ENCODE data around the gene YIPF6.
A peak's percentile ranks its signal among the peaks of the same experiment; 100 is the strongest.
"Not testable (repeated sequence)": the region's sequence is repeated elsewhere in the genome, so short reads cannot be mapped to it uniquely, and the experiment has no call there.

The YIPF6 gene

DNA sequence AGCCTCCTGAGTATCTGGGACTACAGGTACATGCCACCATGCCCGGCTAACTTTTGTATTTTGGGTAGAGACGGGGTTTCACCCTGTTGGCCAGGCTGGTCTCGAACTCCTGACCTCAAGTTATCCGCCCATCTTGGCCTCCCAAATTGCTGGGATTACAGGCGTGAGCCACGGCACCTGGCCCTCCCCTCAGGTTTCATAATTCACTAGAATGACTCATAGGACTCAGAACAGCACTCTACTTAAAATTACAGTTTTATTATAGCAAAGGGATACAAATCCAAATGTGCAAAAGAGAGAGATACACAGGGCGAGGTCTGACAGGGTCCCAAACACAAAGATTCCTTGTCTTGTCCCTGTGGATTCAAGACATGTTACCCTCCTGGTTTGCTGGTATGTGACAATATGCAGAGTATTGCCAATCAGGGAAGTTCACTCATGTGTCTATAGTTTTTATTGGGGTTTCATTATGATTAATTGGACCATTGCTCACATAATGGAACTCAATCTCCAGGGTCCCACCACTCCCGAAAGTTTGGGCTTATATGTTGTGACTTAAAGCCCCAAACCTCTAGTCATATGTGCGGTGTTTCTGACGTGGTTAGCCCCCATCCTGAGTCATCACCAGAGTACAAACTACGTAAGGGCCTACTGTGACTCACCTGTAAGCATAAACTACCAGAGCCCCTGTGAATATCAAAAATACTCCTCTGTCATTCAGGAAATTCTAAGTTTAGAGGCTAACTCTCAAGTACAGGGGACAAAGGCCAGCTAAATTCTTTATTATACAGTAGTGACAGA is 5.2 kb downstream of the YIPF6 start:
- FAIRE-seq (no peak), DNase-seq (ENCODE audit: low spot score) (peak; percentile 33)

DNA sequence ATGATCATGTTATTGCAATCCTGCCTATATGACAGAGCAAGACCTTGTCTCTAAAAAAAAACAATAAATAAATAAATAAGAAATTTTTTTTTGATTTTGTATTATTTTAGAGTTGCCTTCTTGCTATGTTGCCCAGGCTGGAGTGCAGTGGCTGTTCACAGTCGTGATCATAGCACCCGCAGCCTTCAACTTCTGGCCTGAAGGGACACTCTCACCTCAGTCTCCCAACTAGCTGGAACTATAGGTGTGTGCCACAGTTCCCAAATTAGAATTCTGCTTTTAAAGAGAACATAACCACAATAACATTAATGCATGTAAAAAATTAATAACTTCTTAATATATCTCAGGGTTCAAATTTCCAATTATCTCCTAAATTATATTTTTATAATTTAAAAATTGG is 7.8 kb downstream of the YIPF6 start:
- FAIRE-seq (no peak), DNase-seq (ENCODE audit: low spot score) (no peak)

DNA sequence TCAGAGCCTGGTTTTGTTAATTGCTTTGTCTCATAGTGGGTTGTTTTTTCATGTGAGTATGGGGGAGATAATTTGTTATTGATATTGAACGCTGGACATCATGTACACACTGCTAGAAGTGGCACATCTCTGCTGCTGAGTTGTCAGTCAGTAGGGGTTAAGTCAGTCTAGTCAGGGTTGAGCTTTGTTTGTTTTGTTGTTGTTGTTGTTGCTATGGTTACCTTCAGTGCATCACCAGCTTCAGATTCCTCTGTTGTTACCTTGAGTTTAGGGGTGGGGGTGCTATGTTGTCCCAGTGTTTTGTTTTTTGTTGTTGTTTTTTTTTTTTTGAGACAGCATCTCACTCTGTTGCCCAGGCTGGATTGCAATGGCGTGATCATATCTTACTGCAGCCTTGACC is 9.9 kb downstream of the YIPF6 start:
- DNase-seq (ENCODE audit: low spot score) = no peak
- FAIRE-seq = no peak

DNA sequence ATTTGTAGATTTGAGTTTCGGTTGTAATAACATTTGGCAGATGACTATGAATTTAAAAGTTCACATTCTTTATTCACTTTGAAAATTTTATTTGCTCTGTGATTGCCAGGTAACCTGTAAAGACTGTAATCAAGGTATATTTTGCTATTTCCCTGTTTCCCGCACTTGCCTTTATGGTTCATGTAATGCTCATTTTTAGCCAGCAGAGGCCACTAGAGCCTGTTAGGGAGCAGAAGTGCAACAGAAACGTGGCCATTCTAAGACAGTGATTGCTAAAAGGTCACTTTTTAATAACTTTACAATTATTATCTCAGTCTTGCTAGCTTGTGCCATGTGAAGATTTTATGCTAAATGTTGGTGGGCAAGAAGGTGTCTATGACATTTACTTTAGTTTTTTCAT is 12.4 kb downstream of the YIPF6 start:
- FAIRE-seq (peak; percentile 56), DNase-seq (ENCODE audit: low spot score) (peak; percentile 14)

DNA sequence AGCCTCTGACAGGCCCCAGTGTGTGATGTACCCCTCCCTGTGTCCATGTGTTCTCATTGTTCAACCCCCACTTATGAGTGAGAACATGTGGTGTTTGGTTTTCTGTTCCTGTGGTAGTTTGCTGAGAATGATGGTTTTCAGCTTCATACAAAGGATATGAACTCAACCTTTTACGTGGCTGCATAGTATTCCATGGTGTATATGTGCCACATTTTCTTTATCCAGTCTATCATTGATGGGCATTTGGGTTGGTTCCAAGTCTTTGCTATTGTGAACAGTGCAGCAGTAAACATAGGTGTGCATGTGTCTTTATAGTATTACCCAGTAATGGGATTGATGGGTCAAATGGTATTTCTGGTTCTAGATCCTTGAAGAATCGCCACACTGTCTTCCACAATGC is 25.8 kb downstream of the YIPF6 start:
- not testable (repeated sequence) for DNase-seq (ENCODE audit: low spot score); FAIRE-seq

DNA sequence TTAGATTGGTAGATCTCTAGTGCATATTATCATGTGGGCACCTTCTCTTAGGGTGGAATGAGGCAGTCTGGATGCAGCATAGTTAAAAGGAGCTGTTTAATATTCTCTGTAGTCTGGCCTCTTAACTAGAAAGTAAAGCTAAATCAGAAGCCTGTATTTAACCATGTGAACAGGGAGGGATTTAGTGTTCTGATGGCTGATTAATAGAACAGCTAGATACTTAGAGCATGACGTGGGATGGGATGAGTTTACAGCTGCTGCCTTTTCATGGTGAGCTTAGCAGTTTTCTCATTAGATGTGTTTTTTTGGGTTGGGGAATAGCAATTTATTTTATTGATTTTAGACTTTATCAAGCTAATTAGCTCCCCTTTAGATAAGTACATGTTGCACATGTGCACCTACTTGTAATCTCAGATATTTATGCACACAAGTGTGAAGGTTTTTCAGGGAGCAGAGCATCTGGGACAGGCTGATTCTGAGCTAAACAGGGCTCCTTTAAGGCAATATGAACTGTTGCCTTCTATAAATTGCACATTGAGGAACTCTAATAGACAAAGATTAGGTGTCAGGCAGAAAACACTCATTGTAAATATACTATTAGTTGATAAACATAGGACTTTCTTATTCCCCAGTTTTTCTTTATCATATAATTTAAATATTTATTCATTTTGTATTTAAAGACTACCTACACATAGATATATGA is 34.1 kb downstream of the YIPF6 start:
- DNase-seq (ENCODE audit: low spot score) (no peak), FAIRE-seq (no peak)

DNA sequence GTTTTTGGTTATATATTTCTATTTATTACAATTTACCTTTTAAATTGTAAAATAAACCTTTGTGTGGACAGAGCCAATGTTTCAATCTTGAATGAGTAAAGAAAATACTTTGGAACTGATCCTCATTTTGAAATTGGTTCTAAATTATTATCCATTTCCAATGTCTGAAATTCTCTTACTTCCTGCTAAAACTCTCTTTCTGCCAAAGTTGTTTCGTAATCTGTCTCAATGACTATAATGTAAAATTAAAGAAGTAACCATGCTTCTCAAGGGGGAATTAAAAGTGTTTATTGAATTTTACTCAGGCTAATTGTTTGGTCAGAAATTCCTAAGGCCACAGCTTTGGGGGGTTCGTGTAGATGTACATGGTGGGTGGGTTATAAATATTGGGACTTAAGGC is 34.8 kb downstream of the YIPF6 start:
- DNase-seq (ENCODE audit: low spot score) = no peak
- FAIRE-seq = no peak

DNA sequence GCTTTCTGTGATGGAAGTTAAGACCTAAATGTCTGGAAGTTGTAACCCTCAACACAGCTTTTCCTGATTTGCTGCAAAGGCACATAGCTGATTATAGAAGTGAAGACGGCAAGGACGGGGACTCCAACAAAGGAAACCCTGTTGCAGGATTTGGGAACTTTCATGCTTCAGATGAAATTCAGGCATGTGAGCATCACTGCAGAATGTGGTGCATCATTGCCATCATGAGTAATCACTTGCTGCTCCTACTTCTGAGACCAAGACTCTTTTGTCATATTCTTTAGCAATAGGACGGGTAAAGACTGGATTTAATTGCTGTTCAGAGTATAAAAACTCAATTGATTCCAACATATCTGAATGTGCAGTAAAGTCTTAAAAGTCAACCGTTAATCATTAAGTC is 35.8 kb downstream of the YIPF6 start:
- FAIRE-seq = no peak

DNA sequence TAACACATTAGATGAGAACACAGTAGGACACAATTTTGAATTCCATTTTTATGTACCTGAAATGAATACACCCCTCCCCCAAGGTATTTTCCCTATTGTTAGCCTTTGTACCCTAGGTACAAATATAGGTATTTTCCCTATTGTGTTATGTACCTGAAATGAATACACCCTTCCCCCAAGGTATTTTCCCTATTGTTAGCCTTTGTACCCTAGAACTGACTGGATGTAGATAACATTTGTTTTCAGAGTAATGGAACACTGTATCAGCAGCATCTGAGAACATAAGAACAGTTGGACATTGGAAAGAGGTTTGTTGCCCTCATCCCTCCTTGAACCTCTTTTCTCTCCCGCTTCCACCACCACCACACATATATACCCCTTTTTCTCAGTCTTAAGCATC is 37.6 kb downstream of the YIPF6 start:
- no peak for DNase-seq (ENCODE audit: low spot score)
- FAIRE-seq = no peak

More for the DNA sequence above, 35.8 kb downstream of the YIPF6 start:
- no peak for DNase-seq (ENCODE audit: low spot score)

DNA sequence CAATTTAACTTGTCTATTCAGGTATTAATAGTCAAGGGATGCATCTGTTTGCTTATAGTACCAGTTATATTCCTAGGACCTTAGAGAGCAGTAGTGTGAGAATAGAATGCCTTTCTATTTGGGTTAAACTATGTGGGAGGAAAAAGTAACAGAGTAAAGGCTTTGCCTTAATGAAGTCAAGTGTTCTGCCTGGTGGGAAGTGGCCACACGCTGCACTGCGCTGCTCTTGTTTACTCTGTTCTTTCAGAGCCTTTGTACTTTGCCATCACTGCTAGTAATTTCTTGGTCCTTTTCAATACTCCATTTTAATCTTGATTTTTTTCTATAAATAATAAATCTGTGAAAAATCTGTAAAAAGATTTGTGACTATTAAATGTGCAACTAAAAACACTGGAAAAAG is 38.0 kb downstream of the YIPF6 start:
- FAIRE-seq (no peak), DNase-seq (ENCODE audit: low spot score) (no peak)

DNA sequence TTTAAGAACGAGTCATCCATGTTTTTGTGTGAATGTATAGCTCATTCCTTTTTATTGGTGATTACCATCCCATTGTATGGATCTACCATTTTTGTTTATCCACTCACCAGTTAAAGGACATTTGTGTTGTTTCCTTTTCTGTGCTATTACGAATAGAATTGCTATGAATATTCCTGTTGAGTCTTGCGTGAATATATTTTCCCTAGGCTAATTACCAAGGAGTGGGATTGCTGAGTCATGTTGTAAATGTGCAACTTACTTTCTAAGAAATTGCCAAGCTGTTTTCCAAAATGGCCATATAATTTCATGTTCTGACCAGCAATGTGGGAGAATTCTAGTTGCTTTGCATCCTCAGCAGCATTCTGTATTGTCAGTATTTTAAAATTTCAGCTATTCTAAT is 51.3 kb downstream of the YIPF6 start:
- no peak for DNase-seq (ENCODE audit: low spot score)
- FAIRE-seq = no peak

DNA sequence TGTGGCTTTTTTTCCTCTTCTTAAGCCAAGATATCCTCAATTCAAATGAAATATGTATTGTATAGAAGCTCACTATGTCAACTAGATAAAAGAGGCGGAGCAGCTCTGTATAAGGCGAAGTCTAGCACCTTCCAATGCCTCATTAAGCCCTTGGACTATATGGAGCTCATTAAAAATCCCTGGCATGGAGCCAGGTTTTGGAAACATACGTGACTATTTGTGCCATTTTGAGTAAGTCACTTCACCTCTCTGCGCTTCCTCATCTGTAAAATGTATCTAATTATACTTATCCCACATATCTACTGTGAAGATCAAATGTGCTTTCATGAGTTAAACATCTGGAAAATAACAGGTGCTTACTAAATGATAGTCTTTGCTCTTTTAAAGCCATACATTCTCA is 57.2 kb downstream of the YIPF6 start:
- DNase-seq (ENCODE audit: low spot score) (no peak), FAIRE-seq (no peak)

DNA sequence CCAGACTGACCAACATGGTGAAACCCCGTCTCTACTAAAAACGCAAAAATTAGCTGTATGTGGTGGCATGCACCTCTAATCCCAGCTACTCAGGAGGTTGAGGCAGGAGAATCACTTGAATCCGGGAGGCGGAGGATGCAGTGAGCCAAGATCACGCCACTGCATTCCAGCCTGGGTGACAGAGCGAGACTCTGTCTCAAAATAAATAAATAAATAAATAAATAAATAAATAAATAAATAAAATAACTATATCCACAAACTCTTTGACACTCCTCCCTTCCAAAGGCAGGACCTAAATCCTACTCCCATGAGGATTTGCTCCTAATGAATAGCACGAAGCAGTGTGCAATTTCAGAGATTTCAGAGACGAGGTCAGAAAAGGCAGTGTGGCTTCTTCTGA is 58.3 kb downstream of the YIPF6 start:
- DNase-seq (ENCODE audit: low spot score); FAIRE-seq: not testable (repeated sequence)

DNA sequence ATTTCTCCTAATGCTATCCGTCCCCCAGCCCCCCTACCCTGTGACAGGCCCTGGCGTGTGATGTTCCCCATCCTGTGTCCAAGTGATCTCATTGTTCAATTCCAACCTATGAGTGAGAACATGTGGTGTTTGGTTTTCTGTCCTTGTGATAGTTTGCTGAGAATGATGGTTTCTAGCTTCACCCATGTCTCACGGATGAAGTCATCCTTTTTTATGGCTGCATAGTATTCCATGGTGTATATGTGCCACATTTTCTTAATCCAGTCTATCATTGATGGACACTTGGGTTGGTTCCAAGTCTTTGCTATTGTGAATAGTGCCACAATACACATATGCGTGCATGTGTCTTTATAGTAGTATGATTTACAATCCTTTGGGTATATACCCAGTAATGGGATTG is 61.1 kb downstream of the YIPF6 start:
- not testable (repeated sequence) for FAIRE-seq

DNA sequence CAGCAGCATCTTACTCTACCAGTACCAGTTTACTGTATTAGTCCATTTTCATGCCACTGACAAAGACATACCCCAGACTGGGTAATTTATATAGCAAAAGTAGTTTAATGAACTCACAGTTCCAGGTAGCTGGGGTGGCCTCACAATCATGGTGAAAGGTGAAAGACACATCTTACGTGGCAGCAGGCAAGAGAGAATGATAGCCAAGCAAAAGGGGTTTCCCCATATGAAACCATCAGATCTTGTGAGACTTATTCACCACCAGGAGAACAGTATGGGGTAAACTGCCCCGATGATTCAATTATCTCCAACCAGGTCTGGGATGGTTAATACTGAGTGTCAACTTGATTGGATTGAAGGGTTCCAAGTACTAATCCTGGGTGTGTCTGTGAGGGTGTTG is 69.3 kb downstream of the YIPF6 start:
- DNase-seq (ENCODE audit: low spot score) (no peak), FAIRE-seq (no peak)

More for the DNA sequence above, 61.1 kb downstream of the YIPF6 start:
- not testable (repeated sequence) for DNase-seq (ENCODE audit: low spot score)

DNA sequence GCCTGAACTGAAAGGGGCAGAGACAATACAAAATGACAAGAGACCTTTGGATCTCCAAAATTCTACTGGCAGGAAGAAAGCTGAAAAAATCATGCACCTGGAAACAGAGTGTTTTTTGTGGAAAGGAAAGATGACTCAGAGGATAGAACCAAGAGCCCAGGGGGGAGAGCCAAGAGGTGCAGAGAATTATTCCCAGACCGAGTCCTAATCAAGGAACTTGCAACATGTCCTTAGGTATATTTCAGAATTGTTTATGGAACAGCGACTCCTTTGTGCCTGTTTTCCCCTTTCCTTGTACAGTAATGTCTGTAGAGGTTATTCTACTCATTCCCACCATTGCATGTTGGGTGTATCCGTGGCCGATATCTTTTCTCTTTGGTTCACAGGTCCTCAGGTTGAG is 71.7 kb downstream of the YIPF6 start:
- FAIRE-seq = no peak

DNA sequence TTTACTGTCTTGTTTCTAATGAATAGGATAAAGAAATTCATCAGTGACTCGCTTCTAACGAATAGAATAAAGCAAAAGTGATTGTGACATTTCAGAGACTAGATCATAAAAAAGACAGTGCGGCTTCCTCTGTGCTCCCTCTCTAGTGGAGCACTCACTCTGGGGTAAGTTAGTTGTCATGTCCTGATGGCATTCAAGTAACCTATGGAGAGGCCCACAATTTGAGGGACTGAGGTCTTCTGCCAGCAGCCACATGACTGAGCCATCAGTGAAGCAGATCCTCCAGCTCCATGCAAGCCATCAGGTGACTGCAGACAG is 72.4 kb downstream of the YIPF6 start:
- no peak for DNase-seq (ENCODE audit: low spot score)
- FAIRE-seq = no peak

More for the DNA sequence above, 71.7 kb downstream of the YIPF6 start:
- no peak for DNase-seq (ENCODE audit: low spot score)

DNA sequence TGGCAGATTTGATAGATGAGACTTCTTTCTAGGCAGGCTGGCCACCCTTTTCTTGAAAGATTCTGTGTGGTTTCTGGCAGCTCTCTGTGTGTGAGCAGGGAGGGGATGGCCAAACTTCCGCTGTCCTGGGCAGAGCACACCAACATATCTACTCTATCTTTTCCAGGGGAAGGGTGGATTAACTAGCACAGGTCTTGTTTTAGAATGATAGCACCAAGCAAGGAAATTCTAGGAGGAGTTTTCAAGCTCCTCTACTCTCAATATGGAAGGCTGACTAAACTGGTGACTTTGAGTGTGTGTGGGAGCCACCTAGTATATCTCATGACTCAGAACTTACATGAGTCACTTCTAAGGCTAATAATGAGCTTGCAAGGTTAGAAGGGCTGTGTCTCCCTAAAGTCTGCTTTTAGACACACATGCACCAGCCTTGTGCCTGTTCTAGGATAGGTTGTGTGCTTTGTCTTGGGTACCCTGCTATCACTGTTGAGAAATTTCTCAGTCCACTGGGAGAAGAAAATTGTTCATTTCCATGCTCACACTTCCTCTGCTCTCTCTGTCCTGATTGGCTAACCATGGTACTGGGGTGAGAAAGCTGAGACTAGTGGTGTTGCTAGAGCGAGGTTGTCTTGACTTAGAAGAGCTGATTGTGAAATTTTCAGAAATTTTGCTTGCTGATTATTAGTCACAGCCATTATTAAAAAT is 72.9 kb downstream of the YIPF6 start:
- FAIRE-seq (peak; percentile 99), DNase-seq (ENCODE audit: low spot score) (peak; percentile 87)

DNA sequence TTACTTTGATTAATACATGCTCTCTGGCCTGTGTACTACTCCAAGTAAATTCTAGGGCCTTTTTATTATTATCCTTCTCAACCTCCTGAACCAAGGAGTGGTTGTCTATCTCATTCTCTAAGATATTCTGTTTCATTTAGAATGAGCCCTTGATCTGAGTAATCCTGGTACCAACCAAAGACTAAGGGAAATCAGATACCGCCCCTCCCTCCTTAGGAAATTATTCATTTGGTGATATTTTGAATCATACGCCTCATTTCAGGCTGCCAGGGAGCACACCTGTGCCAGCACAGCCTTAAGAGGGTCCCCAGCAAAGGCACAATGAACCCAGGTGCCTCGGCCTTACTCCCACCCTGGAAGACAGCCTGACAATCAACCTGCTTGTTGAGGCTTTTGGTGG is 75.4 kb downstream of the YIPF6 start:
- DNase-seq (ENCODE audit: low spot score) = no peak
- FAIRE-seq = no peak

DNA sequence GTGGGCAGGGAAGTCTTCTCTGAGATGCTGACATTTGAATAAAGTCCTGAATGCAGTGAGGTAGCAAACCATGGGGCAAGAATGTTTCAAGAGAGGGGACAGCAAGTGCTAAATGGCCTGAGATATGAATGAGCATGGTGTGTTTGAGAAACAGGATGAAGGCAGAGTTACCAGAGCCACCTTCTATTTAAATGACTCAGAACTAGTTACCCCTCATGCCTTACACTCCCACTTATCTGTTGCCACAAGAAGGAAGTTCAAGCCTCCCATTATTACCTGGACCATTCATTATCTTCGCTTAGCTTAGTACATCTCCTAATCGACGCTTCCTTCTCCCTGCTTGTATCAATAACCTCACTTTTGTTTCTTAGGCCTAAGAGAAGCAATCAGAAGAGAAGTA is 81.0 kb downstream of the YIPF6 start:
- FAIRE-seq = no peak
- DNase-seq (ENCODE audit: low spot score) = no peak

DNA sequence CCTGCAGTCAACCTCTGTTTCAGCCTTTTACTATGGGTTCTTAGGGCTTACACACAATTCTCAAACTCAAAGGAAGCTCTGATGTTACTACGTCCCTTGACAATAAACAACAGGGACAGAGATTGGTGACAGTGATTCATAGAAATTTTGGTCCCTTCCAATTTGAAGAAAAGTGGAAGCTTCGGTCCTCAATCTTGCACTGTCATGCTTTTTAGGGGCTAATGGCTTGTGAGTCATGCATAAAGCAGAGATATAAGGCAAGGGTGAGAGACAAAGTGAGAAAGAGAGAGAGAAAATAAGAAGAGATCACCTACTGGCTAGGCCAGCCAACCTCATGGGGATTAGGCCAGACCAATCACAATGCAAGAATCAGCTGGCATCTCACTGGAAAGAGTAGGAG is 85.4 kb downstream of the YIPF6 start:
- DNase-seq (ENCODE audit: low spot score) (no peak), FAIRE-seq (no peak)
